ENCODE results near the gene MEGF11.

DNA sequence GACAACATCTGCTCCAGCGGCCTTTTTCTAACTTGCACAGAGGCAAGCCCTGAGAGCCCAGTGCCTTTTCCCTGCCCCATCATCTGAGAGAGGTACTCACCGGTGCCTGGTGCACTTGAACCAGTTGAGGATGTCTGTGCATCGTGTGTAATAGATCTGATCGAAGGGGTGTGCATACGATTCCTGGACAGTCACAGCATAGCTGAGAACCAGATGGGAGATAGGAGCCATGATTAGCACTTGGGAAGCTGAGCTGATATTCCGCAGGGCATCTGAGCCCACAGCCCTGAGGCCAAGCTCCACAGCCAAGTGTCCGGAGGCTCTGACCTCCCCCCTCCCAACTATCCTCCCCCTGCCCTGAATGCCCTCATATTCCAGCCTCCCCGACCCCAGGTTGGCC, 129.8 kb downstream of the MEGF11 start:
- TF ChIP-seq ESRRG (CRISPR knock-in tag; IDR thresholded peaks at IDR 0.05) (no peak), GLIS3 (CRISPR knock-in tag; IDR thresholded peaks at IDR 0.05) (no peak), SNAI2 (CRISPR knock-in tag; IDR thresholded peaks at IDR 0.05) (no peak), ISL1 (CRISPR knock-in tag; IDR thresholded peaks at IDR 0.05) (no peak), ZFP30 (CRISPR knock-in tag; IDR thresholded peaks at IDR 0.05) (no peak), TOX (CRISPR knock-in tag; IDR thresholded peaks at IDR 0.05; ENCODE audit: borderline replicate concordance) (no peak), RARB (CRISPR knock-in tag; IDR thresholded peaks at IDR 0.05) (no peak), OSR1 (CRISPR knock-in tag; IDR thresholded peaks at IDR 0.05) (no peak), BACH2 (CRISPR knock-in tag; IDR thresholded peaks at IDR 0.05; ENCODE audit: borderline replicate concordance) (no peak), ZNF8 (CRISPR knock-in tag; IDR thresholded peaks at IDR 0.05) (no peak), CSDC2 (CRISPR knock-in tag; IDR thresholded peaks at IDR 0.05) (no peak), ZC3H10 (CRISPR knock-in tag; IDR thresholded peaks at IDR 0.05) (no peak)
- TF ChIP-seq, protein P1, sequence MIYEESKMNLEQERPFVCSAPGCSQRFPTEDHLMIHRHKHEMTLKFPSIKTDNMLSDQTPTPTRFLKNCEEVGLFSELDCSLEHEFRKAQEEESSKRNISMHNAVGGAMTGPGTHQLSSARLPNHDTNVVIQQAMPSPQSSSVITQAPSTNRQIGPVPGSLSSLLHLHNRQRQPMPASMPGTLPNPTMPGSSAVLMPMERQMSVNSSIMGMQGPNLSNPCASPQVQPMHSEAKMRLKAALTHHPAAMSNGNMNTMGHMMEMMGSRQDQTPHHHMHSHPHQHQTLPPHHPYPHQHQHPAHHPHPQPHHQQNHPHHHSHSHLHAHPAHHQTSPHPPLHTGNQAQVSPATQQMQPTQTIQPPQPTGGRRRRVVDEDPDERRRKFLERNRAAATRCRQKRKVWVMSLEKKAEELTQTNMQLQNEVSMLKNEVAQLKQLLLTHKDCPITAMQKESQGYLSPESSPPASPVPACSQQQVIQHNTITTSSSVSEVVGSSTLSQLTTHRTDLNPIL (CRISPR knock-in tag; IDR thresholded peaks at IDR 0.05; ENCODE audit: low read depth), result no peak
- TF ChIP-seq, protein P2, sequence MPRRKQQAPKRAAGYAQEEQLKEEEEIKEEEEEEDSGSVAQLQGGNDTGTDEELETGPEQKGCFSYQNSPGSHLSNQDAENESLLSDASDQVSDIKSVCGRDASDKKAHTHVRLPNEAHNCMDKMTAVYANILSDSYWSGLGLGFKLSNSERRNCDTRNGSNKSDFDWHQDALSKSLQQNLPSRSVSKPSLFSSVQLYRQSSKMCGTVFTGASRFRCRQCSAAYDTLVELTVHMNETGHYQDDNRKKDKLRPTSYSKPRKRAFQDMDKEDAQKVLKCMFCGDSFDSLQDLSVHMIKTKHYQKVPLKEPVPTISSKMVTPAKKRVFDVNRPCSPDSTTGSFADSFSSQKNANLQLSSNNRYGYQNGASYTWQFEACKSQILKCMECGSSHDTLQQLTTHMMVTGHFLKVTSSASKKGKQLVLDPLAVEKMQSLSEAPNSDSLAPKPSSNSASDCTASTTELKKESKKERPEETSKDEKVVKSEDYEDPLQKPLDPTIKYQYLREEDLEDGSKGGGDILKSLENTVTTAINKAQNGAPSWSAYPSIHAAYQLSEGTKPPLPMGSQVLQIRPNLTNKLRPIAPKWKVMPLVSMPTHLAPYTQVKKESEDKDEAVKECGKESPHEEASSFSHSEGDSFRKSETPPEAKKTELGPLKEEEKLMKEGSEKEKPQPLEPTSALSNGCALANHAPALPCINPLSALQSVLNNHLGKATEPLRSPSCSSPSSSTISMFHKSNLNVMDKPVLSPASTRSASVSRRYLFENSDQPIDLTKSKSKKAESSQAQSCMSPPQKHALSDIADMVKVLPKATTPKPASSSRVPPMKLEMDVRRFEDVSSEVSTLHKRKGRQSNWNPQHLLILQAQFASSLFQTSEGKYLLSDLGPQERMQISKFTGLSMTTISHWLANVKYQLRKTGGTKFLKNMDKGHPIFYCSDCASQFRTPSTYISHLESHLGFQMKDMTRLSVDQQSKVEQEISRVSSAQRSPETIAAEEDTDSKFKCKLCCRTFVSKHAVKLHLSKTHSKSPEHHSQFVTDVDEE (CRISPR knock-in tag; IDR thresholded peaks at IDR 0.05), result no peak
